GM12864 (cell line): ENCODE measurements around the gene URM1.
A peak's percentile ranks its signal among the peaks of the same experiment; 100 is the strongest.

Source experiments
- DNase-seq: peaks from one replicate; pipeline ENCODE4 v3.0.0-alpha.2; 2011; ENCODE audit warnings: low read depth
- H3K4me3 ChIP-seq: 2 replicates; pipeline ENCODE4 v1.5.1; 2011; ENCODE audit warnings: mild to moderate bottlenecking, low read depth, low read length, control low read depth
- TF ChIP-seq, protein P1 (sequence below): IDR thresholded peaks from 2 replicates; pipeline ENCODE4 v1.5.1; 2011; ENCODE audit warnings: low read depth, mild to moderate bottlenecking, moderate library complexity, low read length, control low read depth, inconsistent platforms; ENCODE audit errors: missing control alignments

URM1 gene

DNA sequence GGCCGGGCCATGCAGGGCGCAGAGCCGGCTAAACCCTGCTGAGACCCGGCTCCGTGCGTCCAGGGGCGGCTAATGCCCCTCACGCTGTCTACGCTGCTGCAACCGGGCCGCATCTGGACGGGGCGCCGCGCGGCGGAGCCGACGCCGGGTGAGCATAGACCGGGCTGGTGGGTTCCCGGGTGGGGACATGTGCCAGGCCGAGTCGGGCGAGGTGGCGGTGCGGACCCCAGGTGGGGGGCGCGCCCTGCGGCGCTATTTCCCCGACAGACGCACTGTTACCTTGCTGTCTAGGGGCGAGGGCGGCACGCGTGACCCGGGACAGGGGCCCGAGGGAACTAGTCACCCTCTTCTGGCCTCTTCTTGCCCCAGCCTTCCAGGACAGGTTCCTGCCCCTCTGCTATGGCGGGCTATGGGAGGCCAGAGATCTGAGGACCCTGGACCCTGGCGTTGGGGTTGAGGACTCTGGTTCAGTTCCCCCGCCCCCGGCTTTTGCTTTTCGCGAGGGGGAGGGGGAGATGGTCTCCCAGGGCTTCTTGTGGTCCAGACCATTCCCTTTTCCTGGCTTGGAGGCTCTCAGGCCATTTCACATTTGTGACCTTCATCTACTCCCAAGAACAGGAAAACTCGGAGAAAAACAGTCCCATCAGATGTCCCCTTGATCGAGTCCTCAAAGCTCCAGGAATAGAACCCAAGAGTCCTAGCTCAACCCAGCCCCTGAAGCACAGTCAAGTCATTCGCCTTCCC, 30.3 kb upstream of the URM1 start:
- DNase-seq, result no peak
- H3K4me3 ChIP-seq, result peak overlapping the region; percentile 87
- TF ChIP-seq, protein P1, sequence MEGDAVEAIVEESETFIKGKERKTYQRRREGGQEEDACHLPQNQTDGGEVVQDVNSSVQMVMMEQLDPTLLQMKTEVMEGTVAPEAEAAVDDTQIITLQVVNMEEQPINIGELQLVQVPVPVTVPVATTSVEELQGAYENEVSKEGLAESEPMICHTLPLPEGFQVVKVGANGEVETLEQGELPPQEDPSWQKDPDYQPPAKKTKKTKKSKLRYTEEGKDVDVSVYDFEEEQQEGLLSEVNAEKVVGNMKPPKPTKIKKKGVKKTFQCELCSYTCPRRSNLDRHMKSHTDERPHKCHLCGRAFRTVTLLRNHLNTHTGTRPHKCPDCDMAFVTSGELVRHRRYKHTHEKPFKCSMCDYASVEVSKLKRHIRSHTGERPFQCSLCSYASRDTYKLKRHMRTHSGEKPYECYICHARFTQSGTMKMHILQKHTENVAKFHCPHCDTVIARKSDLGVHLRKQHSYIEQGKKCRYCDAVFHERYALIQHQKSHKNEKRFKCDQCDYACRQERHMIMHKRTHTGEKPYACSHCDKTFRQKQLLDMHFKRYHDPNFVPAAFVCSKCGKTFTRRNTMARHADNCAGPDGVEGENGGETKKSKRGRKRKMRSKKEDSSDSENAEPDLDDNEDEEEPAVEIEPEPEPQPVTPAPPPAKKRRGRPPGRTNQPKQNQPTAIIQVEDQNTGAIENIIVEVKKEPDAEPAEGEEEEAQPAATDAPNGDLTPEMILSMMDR, result peak; percentile 1

DNA sequence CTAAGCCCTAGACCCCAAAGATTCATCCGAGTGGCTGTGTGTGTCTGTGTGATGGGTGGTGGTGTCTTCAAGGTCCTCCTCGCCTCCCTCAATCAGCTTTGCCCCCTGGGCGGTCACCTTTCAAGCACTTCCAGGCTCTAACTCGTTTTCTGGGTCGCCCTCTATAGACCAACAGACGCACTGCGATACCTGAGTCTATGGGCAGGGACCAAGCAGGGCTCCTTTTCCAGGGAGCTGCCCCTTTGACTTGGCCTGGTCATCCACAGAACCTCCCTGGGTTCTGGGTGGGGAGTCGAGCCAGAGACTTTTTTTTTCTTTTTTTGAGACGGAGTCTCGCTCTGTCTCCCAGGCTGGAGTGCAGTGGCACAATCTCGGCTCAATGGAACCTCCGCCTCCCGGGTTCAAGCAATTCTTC, 29.7 kb upstream of the URM1 start:
- H3K4me3 ChIP-seq, result peak overlapping the region; percentile 87
- TF ChIP-seq, protein P1, result peak; percentile 78
- DNase-seq, result no peak

DNA sequence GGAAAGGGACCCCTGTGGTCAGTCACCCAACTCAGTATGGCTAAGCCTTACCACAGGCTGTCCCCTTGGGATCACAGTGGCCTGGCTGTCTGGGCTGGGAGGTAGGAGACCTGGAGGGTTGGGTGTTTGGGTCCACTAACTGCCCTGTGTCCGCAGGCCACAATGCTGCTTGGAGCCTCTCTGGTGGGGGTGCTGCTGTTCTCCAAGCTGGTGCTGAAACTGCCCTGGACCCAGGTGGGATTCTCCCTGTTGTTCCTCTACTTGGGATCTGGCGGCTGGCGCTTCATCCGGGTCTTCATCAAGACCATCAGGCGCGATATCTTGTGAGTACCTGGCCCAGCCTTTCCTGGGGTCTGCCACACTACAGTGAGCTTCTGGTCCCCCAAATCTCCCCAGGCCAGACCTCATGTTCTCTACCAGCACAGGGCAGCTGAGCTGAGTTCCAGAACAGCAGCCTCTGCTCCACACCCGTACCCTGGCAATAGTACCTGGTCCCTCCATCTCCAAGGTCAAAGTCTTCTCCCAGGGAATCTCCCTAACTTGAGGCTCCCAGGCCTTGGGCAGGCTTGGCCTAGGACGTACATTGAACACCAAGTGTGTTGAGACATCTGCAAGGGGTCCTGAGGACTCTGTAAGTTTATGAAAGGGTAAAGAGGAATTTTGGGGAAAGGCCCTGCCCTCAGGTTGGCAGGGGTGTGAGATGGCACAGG, 28.0 kb upstream of the URM1 start:
- H3K4me3 ChIP-seq, result no peak overlapping the region
- TF ChIP-seq, protein P1, result no peak
- DNase-seq, result no peak

DNA sequence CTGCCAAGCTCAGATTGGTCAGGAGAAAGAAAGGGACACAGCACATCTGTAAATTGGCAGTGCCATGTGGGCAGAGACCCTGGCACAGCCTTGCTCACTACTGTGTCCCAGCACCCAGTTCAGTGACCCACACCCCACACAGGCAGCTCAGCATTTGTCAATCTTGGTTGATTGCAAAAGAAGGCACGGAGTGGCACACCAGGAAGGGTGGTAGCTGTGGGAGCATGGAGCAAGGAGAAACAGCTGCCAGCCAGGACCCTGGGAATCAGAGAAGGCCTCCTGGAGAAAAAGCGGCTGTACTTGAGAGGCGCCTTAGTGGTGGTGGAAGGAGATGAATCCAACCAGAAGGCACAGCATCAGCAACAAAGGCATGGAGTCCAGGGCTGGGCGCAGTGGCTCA, 27.3 kb upstream of the URM1 start:
- no peak overlapping the region for H3K4me3 ChIP-seq
- DNase-seq, result no peak
- TF ChIP-seq, protein P1, result no peak

DNA sequence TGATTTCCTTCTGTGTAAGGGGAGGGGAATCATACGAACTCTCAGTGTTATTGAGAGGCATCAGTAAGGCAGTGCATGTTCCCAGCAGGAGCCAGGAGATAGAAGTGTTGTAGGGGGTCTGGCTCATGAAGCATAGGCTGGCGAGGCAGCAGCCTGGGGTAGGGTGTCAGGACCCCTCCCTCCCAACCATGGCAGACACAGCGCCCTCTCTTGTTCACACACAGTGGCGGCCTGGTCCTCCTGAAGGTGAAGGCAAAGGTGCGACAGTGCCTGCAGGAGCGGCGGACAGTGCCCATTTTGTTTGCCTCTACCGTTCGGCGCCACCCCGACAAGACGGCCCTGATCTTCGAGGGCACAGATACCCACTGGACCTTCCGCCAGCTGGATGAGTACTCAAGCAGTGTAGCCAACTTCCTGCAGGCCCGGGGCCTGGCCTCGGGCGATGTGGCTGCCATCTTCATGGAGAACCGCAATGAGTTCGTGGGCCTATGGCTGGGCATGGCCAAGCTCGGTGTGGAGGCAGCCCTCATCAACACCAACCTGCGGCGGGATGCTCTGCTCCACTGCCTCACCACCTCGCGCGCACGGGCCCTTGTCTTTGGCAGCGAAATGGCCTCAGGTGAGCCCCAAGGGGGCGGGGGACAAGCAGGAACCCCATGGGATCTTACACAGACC, 26.1 kb upstream of the URM1 start:
- DNase-seq, result no peak
- TF ChIP-seq, protein P1, result no peak

DNA sequence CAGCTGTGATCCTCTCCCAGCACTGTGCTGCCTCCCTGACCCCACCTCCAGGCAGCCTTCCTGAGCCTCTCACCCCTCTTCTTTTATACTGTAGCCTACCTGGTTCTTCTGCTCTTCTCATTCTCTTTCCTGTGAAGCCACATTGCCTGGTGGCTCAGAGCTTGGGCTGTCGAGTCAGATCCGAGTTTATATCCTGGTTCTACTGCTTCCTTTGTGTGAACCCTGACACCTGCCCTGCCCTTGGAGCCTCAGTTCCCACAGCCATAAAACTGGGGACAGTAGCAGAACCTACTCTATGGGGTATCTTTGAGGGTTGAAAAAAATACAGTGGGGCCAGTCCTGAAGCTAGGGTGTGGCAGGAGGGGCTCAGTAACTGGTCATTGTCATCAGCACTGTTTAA, 22.0 kb upstream of the URM1 start:
- no peak for DNase-seq
- no peak overlapping the region for H3K4me3 ChIP-seq
- TF ChIP-seq, protein P1, result no peak

More for the DNA sequence above, 26.1 kb upstream of the URM1 start:
- H3K4me3 ChIP-seq, result no peak overlapping the region
